Activated CD4-positive, alpha-beta T cell treated with anti-CD3 and anti-CD28 coated beads, Interleukin-2, amount 10 ng/mL, durations not matched to agents 7 days and 5 days (primary cell): ENCODE data around the gene KRTDAP. TPM values are rescaled to one million over a fixed set of nuclear protein-coding genes. Genes with fewer than 3 reads are reported as not detected.

ENCODE experiments used
- CTCF ChIA-PET: fragments of 350-600 bp; sonication (Branson Sonifier 250); formaldehyde crosslinking; loops from one replicate; lab custom pipeline; 2021; ENCODE audit warnings: antibody characterized with exemption; lab: Charles Lee
- POLR2A ChIA-PET: fragments of 350-600 bp; sonication (Branson Sonifier 250); formaldehyde crosslinking; loops from one replicate; lab custom pipeline; 2021; ENCODE audit warnings: antibody characterized with exemption; lab: Charles Lee
- DNase-seq: peaks from one replicate; pipeline ENCODE4 v3.0.0-alpha.2; 2020
- H3K27ac Mint-ChIP-seq: one replicate; pipeline ENCODE4 v1.8.0; 2021; ENCODE audit warnings: mild to moderate bottlenecking, moderate library complexity, mixed read lengths
- H3K27me3 Mint-ChIP-seq: one replicate; pipeline ENCODE4 v1.8.0; 2021; ENCODE audit warnings: mixed read lengths
- H3K36me3 Mint-ChIP-seq: one replicate; pipeline ENCODE4 v1.8.0; 2021; ENCODE audit warnings: low read depth, mixed read lengths
- H3K4me1 Mint-ChIP-seq: one replicate; pipeline ENCODE4 v1.8.0; 2021; ENCODE audit warnings: mixed read lengths
- H3K4me3 Mint-ChIP-seq: one replicate; pipeline ENCODE4 v1.8.0; 2021; ENCODE audit warnings: mild to moderate bottlenecking, moderate library complexity, mixed read lengths
- H3K9me3 Mint-ChIP-seq: one replicate; pipeline ENCODE4 v1.8.0; 2021; ENCODE audit warnings: mixed read lengths
- total RNA-seq, 2 experiments: library from RNA; stranded (reverse); gene quantifications; one replicate each; pipeline ENCODE4 v1.2.3, GENCODE V29; 2021

KRTDAP gene
- total RNA-seq, 2 experiments from 2014 or later = not detected

DNA sequence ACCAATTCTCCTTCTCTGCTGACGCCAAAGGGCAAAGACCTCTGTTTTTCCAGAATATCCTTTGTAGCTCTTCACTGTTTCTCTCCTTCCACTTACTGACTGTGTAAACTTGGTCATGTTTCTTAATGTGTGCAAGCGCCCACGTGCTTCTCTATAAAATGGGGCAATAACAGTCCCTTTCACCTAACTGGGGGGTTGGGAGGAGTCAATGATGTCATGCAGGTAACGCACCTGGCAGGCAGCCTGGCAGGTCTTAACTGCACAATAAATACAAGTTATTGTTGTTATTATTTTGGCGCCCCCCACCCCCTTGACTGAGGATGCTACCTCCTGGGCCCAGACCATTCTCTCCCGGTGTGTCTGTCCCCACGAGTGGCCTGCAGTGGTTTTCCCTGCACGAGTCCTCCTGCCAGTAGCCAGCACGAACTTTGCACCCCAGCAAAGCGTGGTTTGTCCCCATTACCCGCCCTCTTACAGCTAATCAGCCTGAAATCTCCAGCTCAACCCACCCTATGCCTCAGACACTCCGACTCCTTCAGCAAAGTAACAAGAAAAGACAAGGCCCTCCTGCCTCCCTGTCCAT lies 32.6 kb upstream of the KRTDAP start:
- Mint-ChIP-seq H3K27me3 (peaks cover 3% of the 10 kb centered on the region), H3K4me3 (no peak overlapping the region), H3K27ac (no peak overlapping the region), H3K36me3 (no peaks in the 10 kb centered on the region), H3K4me1 (no peaks in the 10 kb centered on the region), H3K9me3 (no peaks in the 10 kb centered on the region)
- no peak for DNase-seq
- ChIA-PET POLR2A (interaction anchor here (0.7 kb wide), 1 partner anchor 62 kb away, joined by 6 read pairs; no protein-coding TSS in a partner anchor), CTCF (interaction anchor here (1.2 to 1.7 kb wide), 2 partner anchors 8 to 9 kb away, joined by 3 read pairs; no protein-coding TSS in a partner anchor)

DNA sequence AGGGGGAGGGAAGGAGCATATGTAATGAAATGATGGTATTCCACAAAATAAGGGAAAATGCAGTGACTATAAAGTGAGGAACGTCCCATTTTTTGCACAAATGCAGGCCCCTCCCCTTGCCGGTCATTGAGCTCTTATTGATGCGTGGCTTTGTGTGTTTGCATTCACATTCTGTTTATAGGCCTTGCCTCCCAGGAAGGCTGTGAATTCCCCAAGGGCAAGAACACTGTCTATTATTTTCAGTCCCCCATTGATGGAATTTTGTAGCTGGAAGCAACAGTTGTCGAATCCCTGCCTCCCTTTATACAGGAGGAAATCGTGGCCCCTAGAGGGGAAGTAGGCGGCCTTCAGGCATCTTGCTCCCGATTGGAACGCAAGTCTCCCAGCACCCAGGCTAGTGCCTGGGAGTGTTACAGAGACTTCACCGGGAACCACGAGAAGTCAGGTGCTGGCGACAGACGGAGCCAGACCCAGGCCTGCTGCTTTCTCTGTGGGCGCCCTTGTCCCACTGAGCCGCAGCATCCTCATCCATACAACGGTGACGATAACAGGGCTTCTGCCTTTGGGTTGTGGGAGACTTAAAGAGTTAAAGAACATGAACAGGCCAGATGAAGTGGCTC lies 31.0 kb upstream of the KRTDAP start:
- CTCF ChIA-PET = interaction anchor here (1.2 to 1.7 kb wide), 3 partner anchors 10 to 14 kb away, joined by 3 read pairs; no protein-coding TSS in a partner anchor
- Mint-ChIP-seq H3K27me3 (peaks cover 6% of the 10 kb centered on the region), H3K27ac (no peak overlapping the region), H3K36me3 (no peaks in the 10 kb centered on the region), H3K9me3 (no peaks in the 10 kb centered on the region), H3K4me3 (no peak overlapping the region), H3K4me1 (no peaks in the 10 kb centered on the region)
- DNase-seq = no peak
- POLR2A ChIA-PET = interaction anchor here (0.7 kb wide), 1 partner anchor 585 kb away, joined by 3 read pairs; no protein-coding TSS in a partner anchor

DNA sequence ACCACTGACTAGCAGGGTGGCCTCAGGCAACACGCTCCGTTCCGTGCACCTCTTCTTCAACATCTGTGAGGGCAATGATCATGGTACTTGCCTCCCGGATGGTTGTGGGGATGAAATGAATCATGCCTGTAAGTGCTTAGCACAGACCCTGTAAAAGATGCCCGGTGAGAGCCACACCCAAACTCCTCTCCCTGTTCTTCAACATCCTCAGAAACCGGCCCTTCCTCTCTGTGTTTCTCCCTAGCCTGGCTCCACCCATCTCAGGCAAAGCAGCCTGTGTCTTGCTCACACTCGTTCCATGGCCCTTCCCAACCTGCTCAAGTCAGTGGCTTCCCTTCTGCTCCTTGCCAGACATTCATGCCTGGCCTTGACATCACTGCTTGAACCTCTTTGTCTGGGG lies 29.0 kb upstream of the KRTDAP start:
- Mint-ChIP-seq H3K4me3 (no peak overlapping the region), H3K27ac (no peak overlapping the region), H3K9me3 (no peaks in the 10 kb centered on the region), H3K36me3 (no peaks in the 10 kb centered on the region), H3K4me1 (no peaks in the 10 kb centered on the region), H3K27me3 (peaks cover 7% of the 10 kb centered on the region)
- ChIA-PET CTCF (interaction anchor here (1.1 to 1.5 kb wide), 2 partner anchors 46 to 112 kb away, joined by 3 read pairs; no protein-coding TSS in a partner anchor), POLR2A (no interaction called here)
- no peak for DNase-seq

DNA sequence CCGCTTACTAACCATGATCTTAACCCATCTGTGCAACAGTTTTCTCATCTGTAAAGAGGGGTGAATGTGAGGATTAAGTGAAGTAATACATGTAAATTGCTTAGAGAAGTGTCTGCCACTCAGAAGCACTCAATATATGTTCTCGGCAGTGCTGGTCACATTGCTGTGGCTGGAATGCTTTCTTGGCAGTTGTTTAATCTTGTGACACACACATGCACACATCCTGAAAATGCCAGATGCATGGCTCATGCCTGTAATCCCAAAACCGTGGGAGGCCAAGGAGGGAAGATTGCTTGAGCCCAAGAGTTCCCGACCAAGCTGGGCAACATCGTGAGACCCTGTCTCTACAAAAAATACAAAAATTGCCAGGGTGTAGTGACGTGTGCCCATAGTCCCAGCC lies 28.0 kb upstream of the KRTDAP start:
- no peak for DNase-seq
- no peaks in the 10 kb centered on the region for H3K9me3 Mint-ChIP-seq
- no peaks in the 10 kb centered on the region for H3K36me3 Mint-ChIP-seq
- POLR2A ChIA-PET = no interaction called here
- CTCF ChIA-PET = interaction anchor here (1.6 kb wide), 1 partner anchor 9 kb away, joined by 3 read pairs; no protein-coding TSS in a partner anchor
- peaks cover 5% of the 10 kb centered on the region for H3K27me3 Mint-ChIP-seq
- H3K4me3 Mint-ChIP-seq = no peak overlapping the region
- no peaks in the 10 kb centered on the region for H3K4me1 Mint-ChIP-seq
- H3K27ac Mint-ChIP-seq = no peak overlapping the region

DNA sequence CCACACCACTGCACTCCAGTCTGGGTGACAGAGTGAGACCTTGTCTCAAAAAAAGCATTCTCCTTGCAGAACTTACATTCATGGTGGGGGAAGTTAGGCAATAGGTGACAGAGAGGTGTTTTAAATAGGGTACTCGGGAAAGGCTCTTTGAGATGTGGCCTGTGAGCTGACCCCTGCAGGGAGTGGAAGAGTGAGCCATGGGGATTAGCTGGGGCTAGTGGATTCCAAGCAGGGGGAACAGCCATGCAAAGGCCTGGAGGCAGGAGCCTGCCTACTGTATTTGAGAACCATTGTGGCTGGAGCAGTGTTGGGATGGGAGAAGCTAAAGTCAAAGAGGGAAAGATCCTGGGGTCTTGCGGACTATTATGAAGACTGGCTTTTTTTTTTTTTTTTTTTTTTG lies 27.1 kb upstream of the KRTDAP start:
- no peaks in the 10 kb centered on the region for H3K4me1 Mint-ChIP-seq
- H3K4me3 Mint-ChIP-seq = no peak overlapping the region
- no peak for DNase-seq
- POLR2A ChIA-PET = no interaction called here
- no peak overlapping the region for H3K27ac Mint-ChIP-seq
- H3K9me3 Mint-ChIP-seq = no peaks in the 10 kb centered on the region
- no peaks in the 10 kb centered on the region for H3K36me3 Mint-ChIP-seq
- peaks cover 5% of the 10 kb centered on the region for H3K27me3 Mint-ChIP-seq
- CTCF ChIA-PET = interaction anchor here (1.6 kb wide), 1 partner anchor 9 kb away, joined by 3 read pairs; no protein-coding TSS in a partner anchor

DNA sequence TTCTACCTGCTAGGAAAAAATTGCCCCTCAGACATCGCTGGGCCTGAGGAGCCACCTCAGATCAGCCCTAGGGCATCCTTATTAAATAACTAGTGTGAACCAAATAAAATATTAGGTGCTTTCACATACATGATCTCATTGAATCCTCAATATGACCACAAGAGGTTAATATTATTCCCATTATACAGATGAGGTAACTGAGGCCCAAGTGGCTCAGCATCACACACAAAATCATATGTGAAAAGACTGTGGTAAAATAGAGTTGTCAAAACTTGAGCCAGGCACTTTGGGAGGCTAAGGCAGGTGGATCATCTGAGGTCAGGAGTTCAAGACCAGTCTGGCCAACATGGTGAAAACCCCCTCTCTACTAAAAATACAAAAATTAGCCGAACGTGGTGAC lies 26.0 kb upstream of the KRTDAP start:
- DNase-seq = no peak
- H3K4me1 Mint-ChIP-seq = no peaks in the 10 kb centered on the region
- ChIA-PET CTCF (no interaction called here), POLR2A (no interaction called here)
- H3K4me3 Mint-ChIP-seq = no peak overlapping the region
- no peak overlapping the region for H3K27ac Mint-ChIP-seq
- peaks cover 13% of the 10 kb centered on the region for H3K27me3 Mint-ChIP-seq
- H3K36me3 Mint-ChIP-seq = no peaks in the 10 kb centered on the region
- no peaks in the 10 kb centered on the region for H3K9me3 Mint-ChIP-seq

DNA sequence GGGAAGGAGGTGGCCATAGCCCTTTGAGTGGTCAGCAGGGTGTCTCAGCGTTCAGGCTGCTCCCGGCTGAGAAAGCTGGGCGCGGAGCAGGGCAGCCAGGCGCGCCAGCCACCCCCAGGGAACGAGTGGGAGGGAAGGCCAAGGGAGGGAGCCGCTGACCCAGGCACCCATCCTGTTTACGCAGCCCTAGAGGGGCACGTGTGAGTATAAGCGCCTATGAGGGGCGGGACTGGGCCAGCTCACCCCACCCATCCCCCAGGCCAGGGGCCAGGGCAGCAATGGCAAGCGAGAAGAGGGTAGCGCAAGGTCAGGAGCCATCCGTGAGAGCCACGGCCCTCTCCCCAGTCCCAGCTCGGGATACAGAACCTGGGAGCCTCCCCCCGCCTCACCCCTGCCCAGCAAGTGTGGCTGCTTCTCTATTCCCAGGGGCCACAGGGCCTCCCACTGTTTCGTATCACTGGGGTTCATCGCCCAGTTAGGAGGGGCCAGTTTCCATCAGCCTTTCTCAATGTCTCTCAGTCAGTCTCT lies 24.1 kb upstream of the KRTDAP start:
- DNase-seq = no peak
- CTCF ChIA-PET = interaction anchor here (0.6 to 0.7 kb wide), 4 partner anchors 10 to 371 kb away, joined by 3 read pairs; no protein-coding TSS in a partner anchor

DNA sequence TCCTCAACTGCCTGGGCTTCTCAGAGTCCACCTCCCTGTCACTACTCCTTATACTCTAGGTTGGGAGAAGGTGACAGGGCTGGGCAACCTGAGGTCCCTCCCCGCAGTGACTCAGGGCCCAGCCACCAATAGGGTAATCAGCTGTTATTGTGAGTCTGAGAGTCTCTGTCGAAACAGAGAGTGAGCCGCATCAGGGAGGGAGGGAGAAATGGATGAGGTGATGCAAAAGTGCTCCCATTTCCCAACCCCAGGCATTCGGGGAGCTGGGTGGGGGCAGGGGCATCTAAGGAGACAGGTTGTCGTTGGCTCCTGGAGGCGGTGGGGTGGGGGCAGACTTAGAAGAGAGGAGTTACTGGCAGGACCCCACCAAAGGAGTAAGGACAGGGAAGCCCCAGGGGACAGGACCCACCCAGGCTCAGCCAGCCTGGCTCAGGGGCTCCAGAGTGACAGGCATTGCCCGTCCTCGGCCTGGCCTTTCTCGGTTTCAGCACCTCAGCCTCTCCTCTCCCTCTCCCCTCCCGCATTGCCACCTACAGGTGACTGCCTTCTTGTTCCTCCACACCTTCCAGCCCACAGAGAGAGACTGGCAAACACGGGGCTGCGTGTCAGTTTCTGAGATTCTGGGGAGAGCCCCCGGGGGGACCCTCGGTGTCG lies 23.5 kb upstream of the KRTDAP start, which contains the start of gene DMKN:
DMKN (minus strand) TSS at position 22 of the 654 bp plus-strand sequence. CDS start 174 bp downstream, outside the sequence.
- peaks cover 15% of the 10 kb centered on the region for H3K4me1 Mint-ChIP-seq
- no peak within 1 kb of the TSS for H3K4me3 Mint-ChIP-seq
- H3K9me3 Mint-ChIP-seq = no peaks in the 10 kb centered on the region
- no peaks in the 10 kb centered on the region for H3K36me3 Mint-ChIP-seq
- H3K27me3 Mint-ChIP-seq = peaks cover 35% of the 10 kb centered on the region
- ChIA-PET POLR2A (no interaction called here), CTCF (no interaction called here)
- DNase-seq = no peak
- no peak within 1 kb of the TSS for H3K27ac Mint-ChIP-seq

More for the DNA sequence above, 24.1 kb upstream of the KRTDAP start:
- POLR2A ChIA-PET = no interaction called here
- H3K27me3 Mint-ChIP-seq = peaks cover 29% of the 10 kb centered on the region
- H3K27ac Mint-ChIP-seq = no peak overlapping the region
- H3K4me1 Mint-ChIP-seq = peaks cover 12% of the 10 kb centered on the region
- H3K36me3 Mint-ChIP-seq = no peaks in the 10 kb centered on the region
- no peaks in the 10 kb centered on the region for H3K9me3 Mint-ChIP-seq
- no peak overlapping the region for H3K4me3 Mint-ChIP-seq

DNA sequence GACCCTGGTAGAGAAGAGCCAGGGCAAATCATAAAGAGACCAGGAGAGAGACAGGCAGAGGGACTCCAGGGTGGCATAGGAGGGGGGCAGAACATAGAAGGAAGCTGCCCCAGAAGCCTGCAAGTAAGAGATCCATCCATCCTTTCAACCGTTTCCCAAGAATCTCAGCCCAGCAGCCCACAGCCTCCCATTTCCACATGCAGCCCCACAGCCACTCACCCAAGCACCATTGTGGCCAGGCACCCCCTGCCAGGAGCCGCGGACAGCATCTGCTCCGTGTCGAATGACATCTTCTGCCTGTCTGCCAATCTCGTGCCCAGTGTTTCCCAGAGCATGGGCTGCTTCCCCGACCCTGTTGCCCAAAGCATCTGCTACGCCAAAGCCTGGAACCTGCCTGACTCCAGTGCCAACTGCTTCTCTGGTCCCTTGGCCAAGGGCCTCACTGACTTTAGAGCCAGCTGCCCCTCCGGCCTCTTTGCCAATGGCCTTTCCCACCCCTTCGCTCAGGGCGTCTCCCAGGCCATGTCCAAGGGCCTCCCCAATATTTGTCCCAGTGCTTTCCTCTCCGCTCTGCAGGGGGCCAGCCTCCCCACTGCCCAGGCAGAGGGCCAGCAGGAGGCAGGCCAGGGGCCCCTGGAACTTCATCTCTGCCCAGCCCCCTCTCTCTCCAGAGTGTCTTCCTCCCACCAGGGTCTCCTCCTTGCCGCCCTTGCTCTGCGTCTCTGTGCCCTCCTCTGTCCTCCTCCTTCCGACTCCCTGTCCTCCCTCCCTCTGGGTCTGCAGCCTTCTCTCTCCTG lies 22.8 kb upstream of the KRTDAP start:
- H3K4me3 Mint-ChIP-seq = no peak overlapping the region
- ChIA-PET POLR2A (interaction anchor here (0.8 kb wide), 1 partner anchor 147 kb away, joined by 3 read pairs; no protein-coding TSS in a partner anchor), CTCF (no interaction called here)

DNA sequence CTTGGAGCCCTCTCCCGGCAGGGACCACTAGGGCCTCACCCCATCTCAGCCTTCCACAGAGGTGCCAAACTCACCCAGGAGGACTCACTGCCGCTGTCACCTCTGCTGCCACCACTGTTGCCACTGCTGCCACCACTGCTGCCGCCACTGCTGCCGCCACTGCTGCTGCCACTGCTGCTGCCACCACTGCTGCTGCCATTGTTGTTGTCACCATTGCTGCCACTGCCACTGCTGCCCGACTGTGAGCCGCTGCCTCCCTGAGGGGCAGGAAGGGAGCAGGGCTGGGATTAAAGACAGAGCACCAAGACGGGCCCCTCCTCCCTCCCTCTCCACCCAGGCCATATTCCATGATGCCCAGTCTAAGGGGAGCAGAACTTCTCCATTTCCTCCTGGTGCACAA lies 21.1 kb upstream of the KRTDAP start:
- Mint-ChIP-seq H3K36me3 (no peaks in the 10 kb centered on the region), H3K27ac (no peak overlapping the region), H3K9me3 (no peaks in the 10 kb centered on the region), H3K27me3 (peaks cover 48% of the 10 kb centered on the region), H3K4me1 (peaks cover 15% of the 10 kb centered on the region), H3K4me3 (no peak overlapping the region)
- POLR2A ChIA-PET = no interaction called here
- no peak for DNase-seq
- CTCF ChIA-PET = interaction anchor here (0.5 to 1.5 kb wide), 8 partner anchors 10 to 180 kb away, joined by 3 to 6 read pairs (median 3); no protein-coding TSS in a partner anchor

More for the DNA sequence above, 22.8 kb upstream of the KRTDAP start:
- peaks cover 15% of the 10 kb centered on the region for H3K4me1 Mint-ChIP-seq
- no peak overlapping the region for H3K27ac Mint-ChIP-seq
- DNase-seq = no peak
- peaks cover 42% of the 10 kb centered on the region for H3K27me3 Mint-ChIP-seq
- H3K36me3 Mint-ChIP-seq = no peaks in the 10 kb centered on the region
- no peaks in the 10 kb centered on the region for H3K9me3 Mint-ChIP-seq

DNA sequence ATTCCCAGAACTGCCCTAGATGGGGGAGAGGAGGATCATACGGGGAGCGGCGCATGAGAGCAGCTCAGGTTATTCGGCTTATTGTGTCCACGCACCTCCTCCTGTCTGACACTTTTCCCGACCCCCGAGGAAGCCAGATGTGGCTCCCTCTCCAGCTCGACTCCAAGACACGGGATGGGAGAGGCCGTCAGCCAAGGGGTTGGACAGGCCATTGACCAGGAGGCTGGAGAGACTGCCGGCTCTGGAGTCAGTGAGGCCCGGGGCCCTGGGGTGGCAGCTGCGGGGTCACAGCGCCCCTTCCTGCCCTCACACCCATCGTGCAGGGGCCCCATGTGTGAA lies 20.3 kb upstream of the KRTDAP start:
- peaks cover 15% of the 10 kb centered on the region for H3K4me1 Mint-ChIP-seq
- H3K27ac Mint-ChIP-seq = no peak overlapping the region
- CTCF ChIA-PET = interaction anchor here (0.7 to 1.5 kb wide), 12 partner anchors 9 to 179 kb away, joined by 3 to 7 read pairs (median 4); no protein-coding TSS in a partner anchor
- H3K36me3 Mint-ChIP-seq = no peaks in the 10 kb centered on the region
- no peaks in the 10 kb centered on the region for H3K9me3 Mint-ChIP-seq
- peaks cover 49% of the 10 kb centered on the region for H3K27me3 Mint-ChIP-seq
- no peak for DNase-seq
- POLR2A ChIA-PET = no interaction called here
- no peak overlapping the region for H3K4me3 Mint-ChIP-seq
